CD14-positive monocyte (primary cell): ENCODE results near the gene MPRIP. TPM values are rescaled to one million over a fixed set of nuclear protein-coding genes. Genes with fewer than 3 reads are reported as not detected.

Source experiments
- DNase-seq, 3 donors: peaks; one replicate each; pipeline ENCODE4 v3.0.0-alpha.2; 2011 to 2022
- H2AFZ ChIP-seq: 2 replicates; pipeline ENCODE4 v1.6.0; 2012; ENCODE audit warnings: mild to moderate bottlenecking, low read depth, low read length, inconsistent platforms; ENCODE audit not compliant: insufficient read depth, poor library complexity, severe bottlenecking
- H3K27ac ChIP-seq, 2 donors: 1 replicate in 1 of 2; 2 replicates in 1 of 2; pipeline ENCODE4 v1.5.1; 2012 to 2013; ENCODE audit warnings: low read length in 2 of 2, control low read depth in 1 of 2, inconsistent platforms in 1 of 2, low read depth in 1 of 2, mild to moderate bottlenecking in 1 of 2
- H3K27me3 ChIP-seq, 2 donors: one replicate each; pipeline versions ENCODE4 v1.6.0 to v1.6.1; 2011 to 2013; ENCODE audit warnings: low read length in 2 of 2; ENCODE audit not compliant: control insufficient read depth in 2 of 2, insufficient read depth in 2 of 2
- H3K36me3 ChIP-seq, 2 donors: replicated peaks in 1 of 2; 1 replicate in 1 of 2; 2 replicates in 1 of 2; pipeline versions ENCODE4 v1.5.1 to v1.6.1; 2012 to 2013; ENCODE audit warnings: low read length in 2 of 2, control low read depth in 1 of 2, inconsistent platforms in 1 of 2, mild to moderate bottlenecking in 1 of 2; ENCODE audit not compliant: insufficient read depth in 2 of 2, control insufficient read depth in 1 of 2
- H3K4me1 ChIP-seq, 2 donors: 1 replicate in 1 of 2; 2 replicates in 1 of 2; pipeline versions ENCODE4 v1.5.1 to v1.6.1; 2012 to 2013; ENCODE audit warnings: low read length in 2 of 2, control low read depth in 1 of 2, inconsistent platforms in 1 of 2, mild to moderate bottlenecking in 1 of 2, moderate library complexity in 1 of 2; ENCODE audit not compliant: insufficient read depth in 2 of 2, control insufficient read depth in 1 of 2
- H3K4me2 ChIP-seq: replicated peaks from 2 replicates; pipeline ENCODE3; 2012; ENCODE audit warnings: low read length, moderate library complexity, mild to moderate bottlenecking; ENCODE audit not compliant: poor library complexity, severe bottlenecking; ENCODE audit errors: extremely low read depth
- H3K4me3 ChIP-seq, 3 experiments: fragments of 200-600 bp in 1 of 3; sonication (generic) in 1 of 3; replicated peaks in 1 of 3; 1 replicate in 2 of 3; 2 replicates in 1 of 3; pipeline ENCODE4 v1.5.1; 2011 to 2013; ENCODE audit warnings: low read length in 3 of 3, mild to moderate bottlenecking in 3 of 3, control low read depth in 2 of 3, low read depth in 2 of 3, inconsistent platforms in 1 of 3, moderate library complexity in 1 of 3
- H3K79me2 ChIP-seq: 2 replicates; pipeline ENCODE4 v1.6.0; 2012; ENCODE audit warnings: mild to moderate bottlenecking, control low read depth, inconsistent platforms, low read length, moderate library complexity; ENCODE audit not compliant: insufficient read depth
- H3K9ac ChIP-seq: 2 replicates; pipeline ENCODE4 v1.6.0; 2017; ENCODE audit warnings: low read length, mild to moderate bottlenecking; ENCODE audit not compliant: insufficient read depth, poor library complexity, severe bottlenecking
- H3K9me3 ChIP-seq, 2 donors: replicated peaks in 1 of 2; 1 replicate in 1 of 2; 2 replicates in 1 of 2; pipeline versions ENCODE4 v1.5.1 to v1.6.1; 2012 to 2013; ENCODE audit warnings: low read length in 2 of 2, control low read depth in 1 of 2; ENCODE audit not compliant: control insufficient read depth in 1 of 2, insufficient read depth in 1 of 2
- H4K20me1 ChIP-seq: 2 replicates; pipeline ENCODE4 v1.6.0; 2012; ENCODE audit warnings: mild to moderate bottlenecking, low read length, control low read depth, moderate library complexity; ENCODE audit not compliant: insufficient read depth
- H3K27ac Mint-ChIP-seq, 7 donors: one replicate each; pipeline ENCODE4 v1.8.0; 2020; ENCODE audit warnings: mild to moderate bottlenecking in 7 of 7, mixed read lengths in 7 of 7, moderate library complexity in 6 of 7, inconsistent platforms in 2 of 7
- H3K27me3 Mint-ChIP-seq, 3 donors: one replicate each; pipeline ENCODE4 v1.8.0; 2021 to 2022; ENCODE audit warnings: low read depth in 3 of 3, mild to moderate bottlenecking in 3 of 3, mixed read lengths in 3 of 3, moderate library complexity in 3 of 3, inconsistent platforms in 1 of 3
- H3K36me3 Mint-ChIP-seq, 2 donors: one replicate each; pipeline ENCODE4 v1.8.0; 2020; ENCODE audit warnings: mixed read lengths in 2 of 2, inconsistent platforms in 1 of 2, mild to moderate bottlenecking in 1 of 2
- H3K4me1 Mint-ChIP-seq: one replicate; pipeline ENCODE4 v1.8.0; 2020; ENCODE audit warnings: mild to moderate bottlenecking, mixed read lengths
- H3K4me3 Mint-ChIP-seq, 2 donors: one replicate each; pipeline ENCODE4 v1.8.0; 2020; ENCODE audit warnings: mild to moderate bottlenecking in 2 of 2, mixed read lengths in 2 of 2, moderate library complexity in 1 of 2
- H3K9me3 Mint-ChIP-seq, 7 donors: one replicate each; pipeline ENCODE4 v1.8.0; 2020 to 2022; ENCODE audit warnings: mixed read lengths in 7 of 7, mild to moderate bottlenecking in 6 of 7, moderate library complexity in 6 of 7, inconsistent platforms in 2 of 7
- CTCF ChIP-seq: fragments of 200-600 bp; IDR thresholded peaks from one replicate; pipeline ENCODE4 v1.8.0; 2022; ENCODE audit warnings: antibody characterized with exemption, mild to moderate bottlenecking
- WGBS: methylation state at CpG from one replicate; pipeline ENCODE4 v1.1.5; 2013; ENCODE audit warnings: missing lambda C conversion rate; ENCODE audit not compliant: insufficient coverage; 5-methylcytosine and 5-hydroxymethylcytosine counted together
- intact Hi-C, 2 donors: fragments of 100-400 bp; cut with micrococcal nuclease; formaldehyde crosslinking; loops; one replicate each; pipeline versions ENCODE4 v1.15.0 to v1.15.1; 2023
- polyA plus RNA-seq, 3 donors: library from polyadenylated mRNA; depleted of rRNA in 1 of 3; unstranded in 2 of 3; stranded (reverse) in 1 of 3; fragments of 300-500 nt in 2 of 3; fragments of >200 nt in 1 of 3; fragmentation: Illumina TruSeq in 2 of 3; gene quantifications; 1 replicate in 2 of 3; 2 replicates in 1 of 3; pipeline ENCODE4 v1.2.3, GENCODE V29; 2012 to 2021

The MPRIP gene
- polyA plus RNA-seq, 3 donors: 2.0 to 48.7 (median 2.5) TPM

DNA sequence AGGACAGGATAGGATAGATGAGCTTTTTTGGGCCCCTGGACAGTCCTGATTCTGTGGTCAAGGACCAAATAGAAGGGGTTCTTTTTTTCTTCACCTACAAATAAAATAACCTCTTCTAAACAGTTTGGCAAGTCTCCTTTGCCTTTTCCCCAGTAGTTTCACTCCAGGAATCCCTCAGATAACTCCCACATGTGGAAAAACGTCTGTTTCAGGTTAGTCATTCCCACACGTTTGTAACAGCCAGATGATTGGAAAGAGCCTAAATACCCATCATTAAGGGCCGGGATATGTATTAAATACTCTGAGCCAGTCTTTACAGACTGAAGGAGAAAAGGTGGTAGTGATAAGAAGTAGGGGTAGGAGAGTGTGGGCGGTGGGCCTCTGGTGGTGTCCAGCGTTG, 105.6 kb downstream of the MPRIP start:
- DNase-seq: no peak
- TF ChIP-seq CTCF: no peak
- H3K36me3 Mint-ChIP-seq: peaks cover 49 to 50% of the 10 kb centered on the region in 2 donors

DNA sequence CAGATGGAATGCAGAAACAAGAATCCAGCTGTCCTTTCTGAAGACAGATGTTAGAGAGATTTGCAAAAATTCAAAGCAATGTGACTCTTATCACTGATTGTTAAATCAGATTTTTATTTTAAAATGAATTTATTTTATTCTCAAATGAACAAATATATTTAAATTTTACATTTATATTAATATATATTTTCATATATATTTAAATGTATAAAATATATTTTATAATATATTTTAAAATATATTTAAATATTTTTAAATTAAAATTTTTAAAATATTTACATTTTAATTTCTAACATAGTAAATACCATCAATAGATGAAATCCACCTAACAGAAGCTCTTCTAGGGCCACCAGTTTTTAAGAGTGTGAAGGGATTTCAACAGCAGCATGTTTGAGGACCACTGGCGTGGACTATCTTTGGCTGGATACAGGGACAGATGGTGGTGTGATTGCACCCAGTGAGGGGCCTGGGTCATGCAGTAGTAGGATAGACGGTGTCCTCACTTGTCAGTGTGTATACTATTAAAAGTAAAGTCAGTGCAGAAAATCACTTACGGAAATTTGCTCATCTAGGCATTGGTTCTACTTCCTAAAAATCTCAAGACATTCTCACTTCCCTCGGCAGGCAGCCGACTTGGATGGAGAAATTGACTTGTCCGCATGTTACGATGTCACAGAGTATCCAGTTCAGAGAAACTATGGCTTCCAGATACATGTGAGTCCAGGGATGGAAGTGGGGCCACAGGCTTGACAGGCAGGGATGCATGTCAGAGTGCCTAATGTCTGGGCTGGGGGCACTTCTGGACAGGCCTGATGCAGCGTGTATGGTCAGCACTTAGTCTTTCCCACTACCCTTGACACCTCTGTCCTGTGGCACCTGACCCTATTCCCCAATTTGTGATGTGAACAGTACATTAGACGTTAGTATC, 107.5 kb downstream of the MPRIP start:
- Histone ChIP-seq H3K4me1 (peaks cover 45 to 47% of the 10 kb centered on the region in 2 donors), H3K9ac (peak overlapping the region; percentile 60), H3K9me3 (no peaks in the 10 kb centered on the region), H3K79me2 (no peaks in the 10 kb centered on the region), H3K27me3 (no peaks in the 10 kb centered on the region), H3K27ac (peak overlapping the region; percentile 95 to 96), H3K4me3 (peak overlapping the region in 2 of 3 experiments; percentile 6 to 53), H2AFZ (no peak overlapping the region), H3K36me3 (peaks cover 20 to 52% of the 10 kb centered on the region in 2 donors), H3K4me2 (peak overlapping the region; percentile 59), H4K20me1 (peaks cover 9% of the 10 kb centered on the region)
- WGBS: 4% methylated on average over 5 of the region's 9 CpGs
- peak overlapping the region; percentile 91 to 98 (median 96) for H3K27ac Mint-ChIP-seq
- peaks cover 51 to 53% of the 10 kb centered on the region in 2 donors for H3K36me3 Mint-ChIP-seq
- intact Hi-C loops: no loop called here
- TF ChIP-seq CTCF: no peak
- H3K4me3 Mint-ChIP-seq: peak overlapping the region; percentile 43 to 80
- peaks cover 0 to 2% (median 0%) of the 10 kb centered on the region in 3 donors for H3K27me3 Mint-ChIP-seq
- H3K4me1 Mint-ChIP-seq: peaks cover 56% of the 10 kb centered on the region
- DNase-seq: peak; percentile 74 to 85 (median 80)
- peaks cover 0 to 3% (median 0%) of the 10 kb centered on the region in 7 donors for H3K9me3 Mint-ChIP-seq

More for the DNA sequence above, 105.6 kb downstream of the MPRIP start:
- no peak overlapping the region for H3K27ac ChIP-seq
- H3K4me2 ChIP-seq: no peak overlapping the region
- H3K36me3 ChIP-seq: peaks cover 25 to 52% of the 10 kb centered on the region in 2 donors
- Mint-ChIP-seq H3K4me3 (no peak overlapping the region), H3K4me1 (peaks cover 49% of the 10 kb centered on the region), H3K27me3 (no peaks in the 10 kb centered on the region), H3K27ac (no peak overlapping the region), H3K9me3 (peaks cover 0 to 3% (median 0%) of the 10 kb centered on the region in 7 donors)
- H4K20me1 ChIP-seq: peaks cover 9% of the 10 kb centered on the region
- H3K4me3 ChIP-seq: no peak overlapping the region
- H3K79me2 ChIP-seq: no peaks in the 10 kb centered on the region
- H2AFZ ChIP-seq: no peak overlapping the region
- 96% methylated on average over 3 of the region's 5 CpGs for WGBS
- H3K27me3 ChIP-seq: no peaks in the 10 kb centered on the region
- no peak overlapping the region for H3K9ac ChIP-seq
- peaks cover 43 to 44% of the 10 kb centered on the region in 2 donors for H3K4me1 ChIP-seq
- intact Hi-C loops: no loop called here
- no peaks in the 10 kb centered on the region for H3K9me3 ChIP-seq
